ENCODE measurements around the gene CUL2. TPM values are rescaled to one million over a fixed set of nuclear protein-coding genes. Genes with fewer than 3 reads are reported as not detected.

CUL2 gene
- total RNA-seq, 1 donor: 34.1 TPM

GRCh38 chr10:35070521-35070920 lies 19.6 kb downstream of the CUL2 start:
- no peak overlapping the region for H3K4me3 ChIP-seq (ENCODE audit: low read depth, low read length)
- no peak for DNase-seq (ENCODE audit: low read depth)
- no peak for TF ChIP-seq CTCF (IDR thresholded peaks at IDR 0.05; ENCODE audit: insufficient read depth, low read length)

DNA sequence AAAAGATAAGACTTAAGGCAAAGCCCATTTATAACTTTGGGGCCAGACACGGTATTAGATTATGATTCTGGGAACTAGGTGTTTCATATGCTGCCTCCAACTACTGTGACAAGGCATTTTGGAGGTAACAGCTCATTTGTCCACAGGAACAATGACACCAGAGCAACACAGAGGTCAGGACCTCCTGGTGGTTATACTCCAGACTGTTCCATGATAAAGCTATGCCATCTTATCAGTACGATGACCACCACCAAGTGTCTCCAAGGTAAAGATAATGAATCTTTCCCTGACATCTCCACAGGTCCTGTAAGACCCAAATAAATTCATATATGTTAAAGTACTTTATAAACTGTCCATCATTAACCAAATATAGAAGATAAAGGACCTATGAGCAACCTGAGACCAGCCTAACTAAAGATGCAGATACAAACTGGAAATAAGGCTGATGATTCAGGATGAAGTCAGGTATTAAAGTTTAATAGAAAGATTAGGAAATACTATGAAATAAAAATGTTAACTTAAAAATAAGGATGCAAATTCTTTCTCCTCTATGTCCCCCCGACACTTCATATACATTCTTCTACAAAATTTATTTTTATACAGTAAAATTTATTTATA lies 26.2 kb downstream of the CUL2 start:
- no peak for DNase-seq (ENCODE audit: low read depth)
- no peak for TF ChIP-seq CTCF (IDR thresholded peaks at IDR 0.05; ENCODE audit: insufficient read depth, low read length)
- no peak overlapping the region for H3K4me3 ChIP-seq (ENCODE audit: low read depth, low read length)

DNA sequence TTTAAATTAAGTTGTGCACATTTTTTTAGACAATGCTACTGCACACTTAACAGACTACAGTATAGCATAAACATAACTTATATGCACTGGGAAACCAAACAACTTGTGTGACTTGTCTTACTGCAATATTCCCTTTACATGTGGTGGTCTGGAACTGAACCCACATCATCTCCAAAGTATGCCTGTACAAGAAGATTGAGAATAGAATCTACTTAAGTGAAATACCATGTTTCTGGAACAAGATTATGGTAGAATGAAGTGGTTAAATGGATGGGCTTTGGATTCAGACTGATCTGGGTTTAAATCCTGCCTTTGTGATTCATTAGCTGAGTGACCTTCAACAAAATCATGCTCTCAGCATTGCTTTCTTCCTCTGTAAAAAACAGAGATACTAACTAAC lies 30.7 kb downstream of the CUL2 start:
- peak; percentile 11 for DNase-seq (ENCODE audit: low read depth)
- no peak overlapping the region for H3K4me3 ChIP-seq (ENCODE audit: low read depth, low read length)
- no peak for TF ChIP-seq CTCF (IDR thresholded peaks at IDR 0.05; ENCODE audit: insufficient read depth, low read length)

GRCh38 chr10:35058686-35059085 lies 31.5 kb downstream of the CUL2 start:
- DNase-seq (ENCODE audit: low read depth): no peak
- H3K4me3 ChIP-seq (ENCODE audit: low read depth, low read length): no peak overlapping the region
- no peak for TF ChIP-seq CTCF (IDR thresholded peaks at IDR 0.05; ENCODE audit: insufficient read depth, low read length)

GRCh38 chr10:35058134-35058533 lies 32.0 kb downstream of the CUL2 start:
- DNase-seq (ENCODE audit: low read depth): peak; percentile 93
- no peak for TF ChIP-seq CTCF (IDR thresholded peaks at IDR 0.05; ENCODE audit: insufficient read depth, low read length)
- peak overlapping the region; percentile 23 for H3K4me3 ChIP-seq (ENCODE audit: low read depth, low read length)

DNA sequence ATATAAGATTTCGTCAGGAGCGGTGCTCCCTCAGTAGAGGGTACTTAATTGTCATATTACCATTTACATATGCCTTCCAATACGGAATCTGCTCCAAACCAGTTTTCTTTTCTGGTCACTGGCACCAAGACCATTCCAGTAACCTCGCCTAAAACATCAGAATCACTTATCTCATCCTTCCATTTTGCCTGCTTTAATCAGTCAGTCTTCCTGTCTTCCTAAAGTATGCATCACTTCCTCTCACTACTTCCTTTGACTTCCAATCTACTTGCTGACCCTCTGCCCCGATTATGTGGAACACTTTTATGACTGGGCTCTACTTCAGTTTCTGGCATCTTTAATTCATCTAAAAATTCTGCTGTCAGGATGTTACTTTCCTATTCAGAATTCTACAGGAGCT lies 33.5 kb downstream of the CUL2 start:
- DNase-seq (ENCODE audit: low read depth): no peak
- H3K4me3 ChIP-seq (ENCODE audit: low read depth, low read length): no peak overlapping the region
- no peak for TF ChIP-seq CTCF (IDR thresholded peaks at IDR 0.05; ENCODE audit: insufficient read depth, low read length)

DNA sequence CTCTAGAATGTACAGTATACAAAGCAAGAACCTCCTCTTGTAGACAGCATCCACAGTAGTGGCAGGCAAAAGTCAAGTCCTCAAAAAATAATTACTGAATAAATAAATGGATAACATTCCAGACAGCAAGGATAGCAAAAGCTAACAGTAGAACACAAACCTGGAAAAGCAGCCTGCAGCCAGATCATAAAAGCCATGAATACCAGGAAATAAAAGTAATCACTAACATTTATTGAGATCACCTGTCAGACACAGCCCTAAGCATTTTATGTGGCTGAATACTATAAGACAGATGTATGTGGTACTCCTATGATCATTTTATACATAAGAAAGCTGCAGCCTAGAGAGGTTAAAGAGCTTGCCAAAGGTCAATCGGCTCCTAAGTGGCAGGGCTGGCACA lies 34.0 kb downstream of the CUL2 start:
- H3K4me3 ChIP-seq (ENCODE audit: low read depth, low read length): no peak overlapping the region

More for the DNA sequence above, 34.0 kb downstream of the CUL2 start:
- DNase-seq (ENCODE audit: low read depth): no peak
- no peak for TF ChIP-seq CTCF (IDR thresholded peaks at IDR 0.05; ENCODE audit: insufficient read depth, low read length)
